Measurements from ENCODE around the gene CTCFL. TPM values are rescaled to one million over a fixed set of nuclear protein-coding genes. Genes with fewer than 3 reads are reported as not detected.

Gene CTCFL
- total and polyA plus RNA-seq, 2 of the 8 experiments (the other 6 are each of a cell fraction or from before 2014, with no cell fraction given) = 0.30 to 0.80 TPM

- TF ChIP-seq SP1 (IDR thresholded peaks at IDR 0.05; ENCODE audit: low read depth, low read length) (no peak), RBBP5 (IDR thresholded peaks at IDR 0.05; ENCODE audit: borderline replicate concordance, low read depth, low read length) (no peak), POLR2AphosphoS5 (IDR thresholded peaks at IDR 0.05; ENCODE audit: low read depth, low read length) (no peak), SIN3A (conservative IDR thresholded peaks at IDR 0.05 in 1 of 2, IDR thresholded peaks at IDR 0.05 in 1 of 2; ENCODE audit: low read depth in 1 of 2, low read length in 2 of 2) (no peak), RAD21 (IDR thresholded peaks at IDR 0.05 in 1 of 2, conservative IDR thresholded peaks at IDR 0.05 in 1 of 2; ENCODE audit: low read depth in 2 of 2, low read length in 2 of 2) (no peak), TCF12 (IDR thresholded peaks at IDR 0.05; ENCODE audit: low read depth, low read length) (no peak)
- 91% methylated on average over 2 of the region's 2 CpGs; no CpG with 5 or more reads in 1 of the 2 experiments for WGBS, 2 experiments (ENCODE audit: extremely low coverage in 1 of 2, insufficient coverage in 1 of 2, insufficient read length in 1 of 2, insufficient replicate concordance in 2 of 2, low coverage in 1 of 2, low lambda C conversion rate in 2 of 2, missing lambda C conversion rate in 1 of 2)
These were observed 7.2 kb upstream of the CTCFL start for GRCh38 chr20:57532104-57532503.

More at GRCh38 chr20:57532104-57532503, 7.2 kb upstream of the CTCFL start:
- H3K9me3 ChIP-seq (ENCODE audit: insufficient read depth in 2 of 2, low read depth in 1 of 2, low read length in 1 of 2) = peaks cover 4 to 9% of the 10 kb centered on the region in 2 experiments; a peak in 1 of 4 replicates
- H3K23ac ChIP-seq (ENCODE audit: insufficient read length) = no peak overlapping the region
- H4K20me1 ChIP-seq (replicated peaks in 1 of 2; ENCODE audit: control insufficient read depth in 1 of 2, insufficient read depth in 2 of 2, low read length in 2 of 2) = no peaks in the 10 kb centered on the region
- no peaks in the 10 kb centered on the region; a peak in 1 of 7 replicates for H3K27me3 ChIP-seq (replicated peaks in 1 of 4; ENCODE audit: control insufficient read depth in 3 of 4, extremely low read depth in 1 of 4, insufficient read depth in 3 of 4, low read length in 3 of 4)
- H2AFZ ChIP-seq (ENCODE audit: low read length) = no peak overlapping the region
- H3K4ac ChIP-seq (replicated peaks; ENCODE audit: insufficient read length, low read depth, low read length) = no peak overlapping the region
- no peak overlapping the region for H3K27ac ChIP-seq (ENCODE audit: low read depth, low read length)
- H3K9ac ChIP-seq (replicated peaks in 1 of 4; ENCODE audit: extremely low read depth in 1 of 4, low read depth in 3 of 4, low read length in 3 of 4) = no peak overlapping the region
- no peak overlapping the region for H2BK12ac ChIP-seq (ENCODE audit: low read depth, low read length)
- H3K14ac ChIP-seq (ENCODE audit: insufficient read length) = no peak overlapping the region
- H3K79me1 ChIP-seq (ENCODE audit: low read depth, low read length) = no peaks in the 10 kb centered on the region
- POLR2A ChIA-PET (ENCODE audit: partially characterized antibody) = no interaction called here
- H3K23me2 ChIP-seq (ENCODE audit: low read depth, low read length) = no peaks in the 10 kb centered on the region
- no peak overlapping the region for H2BK20ac ChIP-seq (ENCODE audit: low read length)
- no peaks in the 10 kb centered on the region for H3K36me3 ChIP-seq (ENCODE audit: control insufficient read depth in 2 of 4, insufficient read depth in 4 of 4, low read length in 3 of 4)
- FAIRE-seq (no peak), DNase-seq (ENCODE audit: low read depth in 1 of 2, low spot score in 2 of 2) (no peak)
- no peak overlapping the region for H4K91ac ChIP-seq (replicated peaks; ENCODE audit: insufficient read length, low read length)
- no peak overlapping the region for H4K8ac ChIP-seq (ENCODE audit: extremely low read depth, insufficient read depth, low read length)
- no peak overlapping the region for H3K18ac ChIP-seq (ENCODE audit: extremely low read depth, low read length)
- no peak overlapping the region for H3K4me2 ChIP-seq (ENCODE audit: insufficient read depth in 1 of 2, low read depth in 2 of 2, low read length in 2 of 2)
- H3K56ac ChIP-seq (replicated peaks; ENCODE audit: insufficient read length, low read depth, low read length) = no peak overlapping the region
- no peak overlapping the region for H2BK15ac ChIP-seq (ENCODE audit: low read length)
- CTCF ChIA-PET (ENCODE audit: partially characterized antibody) = interaction anchor here (0.6 to 3.3 kb wide), 7 partner anchors 8 to 679 kb away, joined by 3 to 11 read pairs (median 5); no protein-coding TSS in a partner anchor
- H2AK5ac ChIP-seq (ENCODE audit: low read depth, low read length) = no peak overlapping the region
- H3K4me1 ChIP-seq (replicated peaks in 1 of 4; ENCODE audit: control insufficient read depth in 3 of 4, insufficient read depth in 4 of 4, low read length in 3 of 4) = peaks cover 0 to 2% (median 0%) of the 10 kb centered on the region in 4 experiments; a peak in 1 of 7 replicates
- H3K4me3 ChIP-seq (ENCODE audit: extremely low read depth in 1 of 4, insufficient read depth in 2 of 4, low read depth in 3 of 4, low read length in 4 of 4) = no peak overlapping the region
- no peaks in the 10 kb centered on the region for H3K79me2 ChIP-seq (ENCODE audit: control insufficient read depth in 1 of 2, insufficient read depth in 2 of 2, low read length in 2 of 2)
- no peak overlapping the region for H2BK120ac ChIP-seq (replicated peaks; ENCODE audit: low read depth, low read length)
- no peak overlapping the region for H2BK5ac ChIP-seq (ENCODE audit: low read depth, low read length)
- no peak overlapping the region for H4K5ac ChIP-seq (ENCODE audit: insufficient read length, low read depth, low read length)

Measured in H1 (cell line).